GM12878 (cell line): ENCODE data around the gene CHIC2. TPM values are rescaled to one million over a fixed set of nuclear protein-coding genes. Genes with fewer than 3 reads are reported as not detected.

Experiments used
- ATAC-seq: fragments of 200-7000 bp; cut with Tn5 transposase; 3 replicates; pipeline ENCODE4 v1.9.1; 2020; ENCODE audit warnings: mild to moderate bottlenecking, moderate library complexity
- BruUV-seq: library from RNA; stranded (reverse); fragments of 400-500 nt; replicated peaks from 2 replicates; lab custom pipeline; 2021; lab: Mats Ljungman, UMichigan
- CTCF ChIA-PET: fragments of 300-600 bp; sonication (Branson Sonifier 250); formaldehyde crosslinking; extraction: SDS; loops from one replicate; lab custom pipeline; 2021; ENCODE audit warnings: inconsistent platforms; lab: Yijun Ruan, JAX
- POLR2A ChIA-PET: fragments of 350-600 bp; formaldehyde crosslinking; extraction: SDS; loops from one replicate; lab custom pipeline; 2021; ENCODE audit warnings: inconsistent platforms; lab: Charles Lee
- RAD21 ChIA-PET: fragments of 300-600 bp; sonication (Branson Sonifier 250); formaldehyde crosslinking; loops from one replicate; lab custom pipeline; 2023; ENCODE audit warnings: antibody characterized with exemption; ENCODE audit not compliant: unreplicated experiment; lab: Charles Lee
- SMC1A ChIA-PET: fragments of 300-600 bp; sonication (Branson Sonifier 250); formaldehyde crosslinking; loops from one replicate; lab custom pipeline; 2023; ENCODE audit not compliant: unreplicated experiment, uncharacterized antibody; lab: Charles Lee
- DNase-seq: peaks from one replicate; pipeline ENCODE4 v3.0.0-alpha.2; 2011; ENCODE audit warnings: low read depth, low spot score
- FAIRE-seq: peaks from 3 replicates; lab custom pipeline; 2011; peaks lifted over from hg19 to GRCh38; lab: Jason Lieb, UNC
- H2AFZ ChIP-seq: 2 replicates; pipeline ENCODE4 v1.6.0; 2011; ENCODE audit warnings: low read depth, low read length, control low read depth; ENCODE audit not compliant: control insufficient read depth
- H3K27ac ChIP-seq: 2 replicates; pipeline ENCODE4 v1.5.1; 2011; ENCODE audit warnings: control low read depth; ENCODE audit not compliant: control insufficient read depth, insufficient read depth
- H3K27me3 ChIP-seq, 2 experiments: replicated peaks in 1 of 2; 2 replicates each; pipeline versions ENCODE4 v1.6.0 to v1.6.1; 2011; ENCODE audit warnings: low read length in 1 of 2; ENCODE audit not compliant: control insufficient read depth in 2 of 2, insufficient read depth in 2 of 2
- H3K36me3 ChIP-seq, 2 experiments: 2 replicates each; pipeline ENCODE4 v1.5.1; 2011; ENCODE audit warnings: low read length in 1 of 2; ENCODE audit not compliant: control insufficient read depth in 2 of 2, insufficient read depth in 2 of 2
- H3K4me1 ChIP-seq: 2 replicates; pipeline ENCODE4 v1.6.1; 2011; ENCODE audit warnings: mild to moderate bottlenecking, low read length, moderate library complexity, mixed read lengths; ENCODE audit not compliant: control insufficient read depth, insufficient read depth
- H3K4me2 ChIP-seq: 2 replicates; pipeline ENCODE4 v1.6.0; 2011; ENCODE audit warnings: control low read depth; ENCODE audit not compliant: control insufficient read depth, insufficient read depth
- H3K4me3 ChIP-seq: fragments of 200-600 bp; sonication (generic); 2 replicates; pipeline ENCODE4 v1.5.1; 2016
- H3K79me2 ChIP-seq: 2 replicates; pipeline ENCODE4 v1.6.0; 2011; ENCODE audit warnings: low read length; ENCODE audit not compliant: control insufficient read depth, insufficient read depth
- H3K9ac ChIP-seq: 2 replicates; pipeline ENCODE4 v1.8.0; 2011; ENCODE audit warnings: low read length, control low read depth, mixed read lengths; ENCODE audit not compliant: control insufficient read depth, insufficient read depth
- H3K9me3 ChIP-seq: replicated peaks from 3 replicates; pipeline ENCODE4 v1.5.1; 2011; ENCODE audit warnings: mild to moderate bottlenecking, low read length; ENCODE audit not compliant: control insufficient read depth, insufficient read depth
- H4K20me1 ChIP-seq: 2 replicates; pipeline ENCODE4 v1.6.0; 2011; ENCODE audit not compliant: control insufficient read depth, insufficient read depth
- GATAD2B ChIP-seq: fragments of 450-650 bp; conservative IDR thresholded peaks from 2 replicates; pipeline ENCODE4 v1.6.1; 2017; ENCODE audit warnings: low read depth, mild to moderate bottlenecking, moderate library complexity
- NR2F1 ChIP-seq: fragments of 450-650 bp; conservative IDR thresholded peaks from 2 replicates; pipeline ENCODE4 v1.6.1; 2017; ENCODE audit warnings: mild to moderate bottlenecking
- RUNX3 ChIP-seq: IDR thresholded peaks from 2 replicates; pipeline ENCODE4 v1.6.1; 2012; ENCODE audit warnings: low read length, inconsistent platforms
- TBL1XR1 ChIP-seq: IDR thresholded peaks from 2 replicates; pipeline ENCODE4 v1.6.1; 2012; ENCODE audit warnings: low read depth, low read length, improper control_type of control experiment
- ZSCAN29 ChIP-seq: fragments of 450-650 bp; IDR thresholded peaks from 2 replicates; pipeline ENCODE4 v1.6.1; 2017; ENCODE audit warnings: mild to moderate bottlenecking, moderate library complexity
- WGBS: methylation state at CpG from one replicate; pipeline ENCODE4 v1.1.6; 2016; ENCODE audit warnings: low lambda C conversion rate; ENCODE audit not compliant: insufficient replicate concordance, insufficient coverage; ENCODE audit errors: missing lambda C conversion rate; 5-methylcytosine and 5-hydroxymethylcytosine counted together
- in situ Hi-C: fragments of 300-500 bp; cut with MboI; formaldehyde crosslinking; loops from 9 replicates; pipeline ENCODE4 v1.14.3; 2018; ENCODE audit warnings: mixed read lengths
- intact Hi-C: fragments of 100-400 bp; cut with micrococcal nuclease; formaldehyde crosslinking; loops from one replicate; pipeline ENCODE4 v1.14.2; 2022; ENCODE audit not compliant: unreplicated experiment
- polyA plus RNA-seq, 11 experiments: library from polyadenylated mRNA; depleted of rRNA in 4 of 11; unstranded in 6 of 11; stranded (reverse) in 5 of 11; fragments of >200 nt; fragmentation: Nextera tagmentation in 4 of 11; fragmentation: Illumina TruSeq in 1 of 11; extraction: Ambion mirVana in 4 of 11; extraction: Trizol in 1 of 11; gene quantifications; 1 replicate in 1 of 11; 2 replicates in 10 of 11; pipeline versions ENCODE4 v1.2.1 to v1.2.3, GENCODE V29; 2011 to 2016; ENCODE audit warnings: inconsistent platforms in 2 of 11, missing spikeins in 2 of 11, low read depth in 1 of 11
- total RNA-seq, 4 experiments: library from RNA; depleted of rRNA in 3 of 4; stranded (reverse); fragments of >200 nt in 3 of 4; fragmentation: Illumina TruSeq in 1 of 4; extraction: Trizol in 1 of 4; gene quantifications; 2 replicates each; pipeline versions ENCODE4 v1.2.1 to v1.2.3, GENCODE V29; 2013 to 2021

The CHIC2 gene
- total and polyA plus RNA-seq, 10 of the 15 experiments (the other 5 are each of a cell fraction or from before 2014, with no cell fraction given) = 0.80 to 24.4 (median 12.2) TPM

- H3K4me3 ChIP-seq = no peak overlapping the region
- intact Hi-C loops = no loop called here
- CTCF ChIA-PET = no interaction called here
These were observed 45.0 kb upstream of the CHIC2 start for GRCh38 chr4:54109241-54110018.

GRCh38 chr4:54107951-54108748 lies 43.7 kb upstream of the CHIC2 start:
- Histone ChIP-seq H3K9me3 (no peaks in the 10 kb centered on the region), H3K79me2 (no peaks in the 10 kb centered on the region), H3K9ac (no peak overlapping the region), H3K4me3 (no peak overlapping the region), H2AFZ (no peak overlapping the region), H3K4me1 (peaks cover 26% of the 10 kb centered on the region), H3K4me2 (peak overlapping the region; percentile 48), H3K27me3 (peaks cover 12 to 14% of the 10 kb centered on the region in 2 experiments), H4K20me1 (no peaks in the 10 kb centered on the region), H3K27ac (no peak overlapping the region), H3K36me3 (no peaks in the 10 kb centered on the region)
- CTCF ChIA-PET = interaction anchor here (0.6 kb wide), 2 partner anchors 278 to 1851 kb away, joined by 3 read pairs; no protein-coding TSS in a partner anchor
- WGBS = 26% methylated on average over 22 of the region's 22 CpGs
- in situ Hi-C loops (no loop called here), intact Hi-C loops (no loop called here)
- TF ChIP-seq TBL1XR1 (no peak), GATAD2B (no peak)
- DNase-seq (no peak), ATAC-seq (no peak), FAIRE-seq (no peak)
- SMC1A ChIA-PET = interaction anchor here (0.6 kb wide), 1 partner anchor 39 kb away, joined by 3 read pairs; no protein-coding TSS in a partner anchor
- BruUV-seq = no TSS peak
- POLR2A ChIA-PET = interaction anchor here (0.6 kb wide), 1 partner anchor 1732 kb away, joined by 3 read pairs; no protein-coding TSS in a partner anchor
- RAD21 ChIA-PET = no interaction called here

More at GRCh38 chr4:54109241-54110018, 45.0 kb upstream of the CHIC2 start:
- BruUV-seq = no TSS peak
- Histone ChIP-seq H3K4me1 (peaks cover 24% of the 10 kb centered on the region), H3K27ac (no peak overlapping the region), H3K36me3 (no peaks in the 10 kb centered on the region), H3K9me3 (no peaks in the 10 kb centered on the region), H3K79me2 (no peaks in the 10 kb centered on the region), H2AFZ (no peak overlapping the region)
- no peak for FAIRE-seq
- no peak for DNase-seq
- no peak for TF ChIP-seq NR2F1
- no peak for TF ChIP-seq ZSCAN29
- TF ChIP-seq RUNX3 = no peak
- TF ChIP-seq, all 136 proteins: peak for 0
- 7% methylated on average over 37 of the region's 51 CpGs for WGBS
- ChIA-PET POLR2A (no interaction called here), RAD21 (no interaction called here), SMC1A (no interaction called here)
- in situ Hi-C loops = no loop called here
- no peak for ATAC-seq
- peaks cover 7 to 8% of the 10 kb centered on the region in 2 experiments for H3K27me3 ChIP-seq
- no peak overlapping the region for H3K9ac ChIP-seq
- H4K20me1 ChIP-seq = no peaks in the 10 kb centered on the region
- no peak overlapping the region; the same call in 1 of the 2 replicates for H3K4me2 ChIP-seq
